ENCODE results near the gene PTPRT.

Gene PTPRT

DNA sequence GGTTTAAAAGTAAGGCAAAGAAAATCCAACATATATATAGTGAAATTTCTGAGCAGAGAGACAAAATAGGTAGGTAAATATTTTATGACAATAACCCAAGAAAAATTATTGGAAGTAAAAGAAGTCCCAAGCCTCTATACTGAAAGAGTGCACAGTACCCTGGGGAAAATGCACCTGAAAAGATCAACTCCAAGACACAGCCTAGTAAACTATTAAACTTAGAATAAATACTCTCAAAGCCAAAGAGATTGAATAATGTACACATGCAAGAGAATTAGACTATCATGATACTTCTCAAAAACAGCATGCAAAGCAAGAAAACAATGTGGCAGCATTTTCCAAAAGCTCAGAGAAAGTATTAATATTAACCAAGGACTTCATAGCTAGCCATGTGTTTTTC lies 894.7 kb downstream of the PTPRT start:
- TF ChIP-seq, protein P1, sequence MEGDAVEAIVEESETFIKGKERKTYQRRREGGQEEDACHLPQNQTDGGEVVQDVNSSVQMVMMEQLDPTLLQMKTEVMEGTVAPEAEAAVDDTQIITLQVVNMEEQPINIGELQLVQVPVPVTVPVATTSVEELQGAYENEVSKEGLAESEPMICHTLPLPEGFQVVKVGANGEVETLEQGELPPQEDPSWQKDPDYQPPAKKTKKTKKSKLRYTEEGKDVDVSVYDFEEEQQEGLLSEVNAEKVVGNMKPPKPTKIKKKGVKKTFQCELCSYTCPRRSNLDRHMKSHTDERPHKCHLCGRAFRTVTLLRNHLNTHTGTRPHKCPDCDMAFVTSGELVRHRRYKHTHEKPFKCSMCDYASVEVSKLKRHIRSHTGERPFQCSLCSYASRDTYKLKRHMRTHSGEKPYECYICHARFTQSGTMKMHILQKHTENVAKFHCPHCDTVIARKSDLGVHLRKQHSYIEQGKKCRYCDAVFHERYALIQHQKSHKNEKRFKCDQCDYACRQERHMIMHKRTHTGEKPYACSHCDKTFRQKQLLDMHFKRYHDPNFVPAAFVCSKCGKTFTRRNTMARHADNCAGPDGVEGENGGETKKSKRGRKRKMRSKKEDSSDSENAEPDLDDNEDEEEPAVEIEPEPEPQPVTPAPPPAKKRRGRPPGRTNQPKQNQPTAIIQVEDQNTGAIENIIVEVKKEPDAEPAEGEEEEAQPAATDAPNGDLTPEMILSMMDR (IDR thresholded peaks at IDR 0.05) = no peak
- TF ChIP-seq ZFX (IDR thresholded peaks at IDR 0.05; ENCODE audit: borderline replicate concordance) = no peak

DNA sequence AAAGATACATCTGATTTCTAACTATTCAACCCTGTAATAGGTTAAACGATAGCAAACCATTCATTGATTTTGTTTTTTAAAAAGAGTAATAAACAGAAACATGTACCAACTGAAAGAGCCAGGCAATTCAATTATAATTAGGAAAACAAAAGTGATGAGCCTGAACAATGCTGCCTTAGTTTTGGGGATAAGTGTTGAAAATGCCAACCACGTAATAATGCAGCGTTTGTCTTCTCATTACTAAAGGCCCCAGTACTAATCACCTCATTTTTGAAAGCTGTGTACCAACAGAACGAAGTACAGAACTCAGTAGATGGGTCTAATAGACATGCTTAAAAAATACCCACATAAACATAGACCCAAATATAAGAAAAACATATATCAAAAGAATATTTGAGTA lies 907.9 kb downstream of the PTPRT start:
- H3K27ac ChIP-seq = no peak overlapping the region
- TF ChIP-seq ZFX (IDR thresholded peaks at IDR 0.05; ENCODE audit: borderline replicate concordance) = no peak
- TF ChIP-seq, protein P1 (IDR thresholded peaks at IDR 0.05) = no peak

More for the DNA sequence above, 894.7 kb downstream of the PTPRT start:
- H3K27ac ChIP-seq = no peak overlapping the region

DNA sequence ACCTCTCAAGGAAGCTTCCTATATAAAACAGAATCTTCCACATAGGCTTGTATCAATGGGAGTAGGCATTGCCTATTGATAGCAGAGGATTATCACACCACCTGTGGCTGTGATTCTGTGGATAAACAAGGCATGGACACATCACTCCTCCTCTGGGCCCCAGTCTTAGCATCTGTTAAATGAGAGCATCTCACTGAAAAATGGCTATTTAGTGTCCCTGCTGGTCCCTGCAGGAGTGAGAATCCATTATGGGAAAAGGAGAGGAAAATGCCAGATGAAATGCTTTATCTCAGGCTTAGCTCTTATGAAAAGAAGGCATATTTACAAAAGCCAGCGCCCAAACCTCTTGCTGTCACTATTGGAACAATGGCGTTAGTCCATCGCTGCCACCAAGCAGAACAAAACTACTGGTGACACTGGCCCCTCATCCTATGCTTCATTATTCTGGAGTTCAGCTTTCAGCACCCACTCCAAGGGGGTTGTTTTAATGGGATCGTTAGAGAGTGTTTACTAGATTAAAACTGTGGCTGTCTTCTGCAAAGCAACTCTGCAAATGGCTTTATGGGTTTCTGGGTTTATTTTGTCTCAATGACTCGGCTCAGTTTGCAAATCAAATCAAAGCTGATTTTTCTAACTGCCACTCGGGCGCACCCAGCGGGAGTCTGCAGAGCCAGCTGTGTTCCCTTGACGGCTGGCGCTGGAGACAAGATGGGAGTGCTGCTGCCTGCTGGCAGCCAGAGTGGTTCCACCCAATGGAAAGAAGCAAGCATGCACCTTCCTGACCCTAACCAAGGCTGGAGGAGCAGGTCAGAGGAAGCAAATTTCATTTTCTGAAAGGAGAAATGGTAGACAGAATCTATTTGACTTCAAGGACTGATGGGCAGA lies 912.7 kb downstream of the PTPRT start:
- TF ChIP-seq, protein P1 (IDR thresholded peaks at IDR 0.05) = no peak
- no peak for TF ChIP-seq ZFX (IDR thresholded peaks at IDR 0.05; ENCODE audit: borderline replicate concordance)
- no peak overlapping the region for H3K27ac ChIP-seq

DNA sequence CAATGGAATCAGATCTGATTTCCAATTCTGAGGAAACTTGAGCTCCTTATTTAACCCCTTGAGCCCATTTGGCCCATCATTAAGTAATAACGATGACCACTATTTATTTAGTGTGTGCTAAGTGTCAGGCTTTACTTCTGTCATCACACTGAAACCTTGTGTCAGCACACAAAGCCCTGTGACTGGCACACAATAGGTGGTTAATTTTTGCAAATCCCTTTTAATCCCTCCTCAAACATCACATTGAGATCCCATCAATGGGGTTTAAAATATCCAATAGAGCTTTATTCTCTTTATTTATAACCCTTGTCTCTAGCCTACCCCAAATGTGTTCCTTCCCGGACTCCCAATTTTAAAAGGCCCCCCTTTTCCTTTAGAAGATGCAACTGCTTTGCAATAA lies 914.7 kb downstream of the PTPRT start:
- H3K27ac ChIP-seq = no peak overlapping the region
- TF ChIP-seq ZFX (IDR thresholded peaks at IDR 0.05; ENCODE audit: borderline replicate concordance) = no peak
- TF ChIP-seq, protein P1 (IDR thresholded peaks at IDR 0.05) = no peak

DNA sequence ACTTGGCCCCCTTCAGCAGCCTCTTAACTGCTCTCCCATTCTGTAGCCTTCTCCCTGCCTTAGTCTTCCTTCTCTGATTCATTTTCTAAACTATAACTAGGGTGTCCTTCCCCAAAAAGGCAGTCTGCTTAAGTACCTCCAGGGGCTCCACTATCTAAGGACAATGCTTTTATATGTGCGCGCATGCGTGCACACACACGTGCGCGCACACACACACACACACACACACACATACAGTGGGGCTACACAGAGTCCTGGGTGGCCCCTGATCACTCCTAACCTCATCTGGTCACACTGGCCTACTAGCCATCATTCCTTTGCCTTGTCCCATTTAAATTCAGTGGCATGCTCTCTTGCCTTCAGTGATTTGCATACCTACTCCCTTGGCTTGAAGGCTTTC lies 917.2 kb downstream of the PTPRT start:
- TF ChIP-seq, protein P1 (IDR thresholded peaks at IDR 0.05) = no peak
- no peak for TF ChIP-seq ZFX (IDR thresholded peaks at IDR 0.05; ENCODE audit: borderline replicate concordance)
- no peak overlapping the region for H3K27ac ChIP-seq

DNA sequence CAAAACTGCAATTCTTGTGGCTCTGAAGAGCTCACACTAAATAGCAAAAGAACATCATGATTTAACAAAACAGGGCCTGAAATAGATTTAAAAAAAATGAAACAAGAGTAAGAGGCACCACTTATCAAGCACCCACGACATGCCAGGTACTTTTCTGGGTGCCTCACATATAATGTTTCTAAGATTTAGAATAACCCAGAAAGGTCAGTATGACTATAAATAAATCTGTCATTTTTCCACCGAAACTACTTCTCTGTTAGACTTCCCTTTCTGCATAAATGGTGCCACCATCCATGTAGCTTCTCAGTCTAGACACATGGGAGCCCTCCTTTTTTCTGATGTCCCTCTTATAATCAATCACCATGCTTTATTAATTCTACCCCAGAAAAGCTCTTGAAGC lies 919.2 kb downstream of the PTPRT start:
- H3K27ac ChIP-seq = no peak overlapping the region
- TF ChIP-seq ZFX (IDR thresholded peaks at IDR 0.05; ENCODE audit: borderline replicate concordance) = no peak
- TF ChIP-seq, protein P1 (IDR thresholded peaks at IDR 0.05) = no peak

DNA sequence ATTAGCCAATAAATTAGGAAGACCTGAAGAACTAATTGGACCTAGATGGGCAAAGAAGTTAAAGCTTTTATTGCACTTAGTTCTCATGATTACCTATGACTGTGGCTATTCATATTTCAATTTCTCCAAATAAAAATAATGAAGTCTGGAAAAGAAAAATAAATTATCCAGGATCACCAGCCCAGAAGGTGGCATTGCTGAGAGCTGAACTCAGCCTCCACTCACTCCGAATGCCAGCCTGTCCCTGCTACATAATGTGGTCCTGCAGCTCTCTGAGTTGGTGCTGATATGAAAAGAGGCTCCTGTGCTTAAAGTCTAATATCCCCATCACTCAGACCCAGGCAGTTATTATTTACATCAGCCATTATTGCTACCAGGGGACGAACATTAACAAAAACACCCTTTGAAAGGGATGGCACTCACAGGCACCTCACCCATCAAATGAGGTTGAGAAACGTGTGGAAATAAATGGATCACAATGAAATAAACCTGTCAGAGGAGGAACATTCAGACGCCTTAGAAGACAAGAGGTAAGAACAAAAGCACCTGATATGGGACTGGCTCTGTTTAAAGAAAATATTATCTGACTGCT lies 921.8 kb downstream of the PTPRT start:
- H3K27ac ChIP-seq = no peak overlapping the region
- TF ChIP-seq, protein P1 (IDR thresholded peaks at IDR 0.05) = no peak
- no peak for TF ChIP-seq ZFX (IDR thresholded peaks at IDR 0.05; ENCODE audit: borderline replicate concordance)

Measured in 22Rv1 (cell line).